NCI-H226 (cell line): ENCODE measurements around the gene TSPEAR.
"Not testable (repeated sequence)": the region's sequence is repeated elsewhere in the genome, so short reads cannot be mapped to it uniquely, and the experiment has no call there.

Experiments
- DNase-seq: peaks from one replicate; pipeline ENCODE4 v3.0.0-alpha.2; 2015

TSPEAR gene

DNA sequence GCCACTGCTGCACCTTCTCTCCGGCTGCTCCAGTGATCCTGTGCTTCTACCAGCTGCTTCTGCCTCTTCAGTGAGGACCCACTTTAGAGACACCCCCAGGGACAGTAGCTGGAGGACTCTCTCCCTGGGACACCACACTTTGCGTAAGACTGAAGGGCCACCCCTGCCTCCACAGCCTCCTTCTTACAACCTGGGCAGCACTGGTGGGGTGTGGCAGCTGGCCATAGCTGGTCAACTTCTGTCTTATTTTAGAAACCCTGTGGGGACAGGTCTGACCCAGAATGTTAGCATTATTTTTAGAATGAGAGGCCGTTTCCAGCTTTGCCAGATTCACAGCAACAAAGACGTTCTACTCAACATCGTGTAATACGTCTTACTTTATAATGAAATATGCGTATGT, 85.6 kb downstream of the TSPEAR start:
- DNase-seq = no peak

DNA sequence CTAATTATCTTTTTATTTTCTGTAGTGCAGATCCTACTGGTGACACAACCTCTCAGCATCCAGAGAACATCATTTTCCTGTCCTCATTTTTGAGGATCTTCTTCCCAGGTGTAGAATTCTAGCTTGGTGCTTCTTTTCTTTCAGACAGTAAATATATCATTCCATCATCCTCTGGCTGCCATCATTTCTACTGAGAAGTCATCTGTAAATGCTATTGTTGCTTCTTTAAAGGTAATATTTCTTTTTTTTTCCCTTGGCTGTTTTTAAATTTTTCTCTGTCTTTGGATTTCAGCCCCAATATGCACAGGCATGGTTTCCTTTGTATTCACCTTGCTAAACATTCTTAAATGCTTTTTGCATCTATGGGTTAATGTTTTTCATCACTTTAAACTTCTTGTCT, 87.8 kb downstream of the TSPEAR start:
- DNase-seq = no peak

DNA sequence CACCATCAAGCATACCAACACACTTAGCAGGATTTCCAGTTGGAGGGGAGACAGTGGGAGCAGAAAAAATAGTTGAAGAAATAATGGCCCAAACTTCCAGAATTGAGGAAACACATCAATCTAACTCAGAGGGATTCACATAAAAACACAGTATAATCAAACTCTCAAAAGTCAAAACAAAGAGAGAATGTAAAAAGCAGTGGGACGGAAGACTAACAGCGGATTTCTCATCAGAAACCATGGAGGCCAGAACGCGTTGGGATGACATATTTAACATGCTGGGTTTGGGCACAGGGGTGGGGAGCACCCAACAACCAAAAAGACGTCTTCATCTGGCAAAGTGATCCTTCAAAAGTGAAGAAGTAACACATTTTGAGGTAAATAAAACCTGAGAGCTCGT, 91.5 kb downstream of the TSPEAR start:
- no peak for DNase-seq

DNA sequence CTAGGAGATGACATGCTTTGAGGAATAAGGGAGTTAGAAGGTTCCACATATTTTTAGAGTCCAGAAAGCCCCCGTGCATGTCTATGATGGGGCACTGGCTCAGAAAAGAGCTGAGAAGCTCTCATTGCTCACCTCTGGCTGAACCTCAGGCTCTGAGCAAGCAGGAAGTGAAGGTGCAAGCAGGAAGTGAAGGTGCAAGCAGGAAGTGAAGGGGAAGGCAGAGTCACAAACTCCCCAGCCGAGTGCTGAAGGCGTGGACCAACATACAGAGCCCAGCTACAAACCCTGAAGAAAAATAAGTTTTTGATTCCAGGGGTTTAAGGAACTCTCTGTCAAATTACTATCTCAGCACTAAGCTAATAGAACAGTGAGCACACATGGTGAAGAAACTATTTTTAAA, 92.5 kb downstream of the TSPEAR start:
- DNase-seq = no peak

DNA sequence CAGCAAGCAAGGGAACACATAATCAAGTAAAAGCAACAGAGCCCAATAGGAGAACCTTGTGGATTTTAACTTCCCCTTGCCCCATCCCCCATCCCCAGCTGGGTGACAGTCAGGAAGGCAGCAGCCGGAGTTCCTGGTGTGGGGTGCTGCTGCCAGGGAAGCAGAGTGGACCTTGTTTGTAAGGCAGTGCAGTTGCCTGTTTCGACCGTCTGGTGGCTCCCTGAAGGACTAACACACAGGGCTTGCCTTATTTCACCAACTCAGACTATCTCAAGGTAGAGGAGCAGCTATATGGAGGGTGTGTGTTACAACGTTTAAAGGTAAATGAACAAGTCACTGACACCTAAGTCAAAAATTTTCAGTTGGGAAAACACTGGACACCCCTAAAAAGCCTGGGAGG, 92.9 kb downstream of the TSPEAR start:
- no peak for DNase-seq

DNA sequence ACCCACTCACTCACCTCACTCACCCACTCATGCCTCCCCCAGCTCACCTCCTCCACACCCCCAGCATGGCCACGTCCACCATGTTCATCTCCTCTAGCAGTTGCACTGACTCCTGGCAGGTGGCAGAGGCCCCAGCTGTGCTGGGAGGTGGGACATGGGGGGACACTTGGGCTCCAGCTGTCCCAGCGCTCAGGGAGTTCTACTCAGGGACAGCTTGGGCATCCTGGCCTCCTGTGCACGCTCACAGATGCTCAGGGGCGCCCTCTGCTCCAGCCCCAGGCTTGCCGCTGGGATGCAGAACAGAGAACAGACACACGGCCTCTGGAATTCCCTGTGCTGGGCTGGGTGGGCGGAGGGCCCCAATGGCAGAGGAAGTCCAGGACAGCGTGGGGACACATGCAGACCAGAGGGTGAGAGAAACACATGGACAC, 94.3 kb downstream of the TSPEAR start:
- DNase-seq = no peak

DNA sequence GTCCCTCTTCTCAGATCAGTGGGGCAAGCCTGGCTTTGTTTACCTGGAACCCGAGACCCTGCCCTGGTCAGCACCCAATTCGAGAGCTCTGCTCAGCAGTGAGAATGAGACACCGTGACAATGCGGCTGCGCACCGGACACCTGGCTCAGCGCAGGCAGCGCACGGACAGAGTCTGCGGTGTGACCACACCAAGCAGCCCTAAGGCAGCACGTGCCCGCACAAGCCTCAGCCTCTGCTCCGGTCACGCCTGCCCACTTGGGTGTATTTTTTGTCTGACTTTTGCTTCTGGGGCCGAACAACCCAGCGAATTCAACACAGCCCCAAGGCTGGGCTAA, 94.8 kb downstream of the TSPEAR start:
- DNase-seq = no peak

DNA sequence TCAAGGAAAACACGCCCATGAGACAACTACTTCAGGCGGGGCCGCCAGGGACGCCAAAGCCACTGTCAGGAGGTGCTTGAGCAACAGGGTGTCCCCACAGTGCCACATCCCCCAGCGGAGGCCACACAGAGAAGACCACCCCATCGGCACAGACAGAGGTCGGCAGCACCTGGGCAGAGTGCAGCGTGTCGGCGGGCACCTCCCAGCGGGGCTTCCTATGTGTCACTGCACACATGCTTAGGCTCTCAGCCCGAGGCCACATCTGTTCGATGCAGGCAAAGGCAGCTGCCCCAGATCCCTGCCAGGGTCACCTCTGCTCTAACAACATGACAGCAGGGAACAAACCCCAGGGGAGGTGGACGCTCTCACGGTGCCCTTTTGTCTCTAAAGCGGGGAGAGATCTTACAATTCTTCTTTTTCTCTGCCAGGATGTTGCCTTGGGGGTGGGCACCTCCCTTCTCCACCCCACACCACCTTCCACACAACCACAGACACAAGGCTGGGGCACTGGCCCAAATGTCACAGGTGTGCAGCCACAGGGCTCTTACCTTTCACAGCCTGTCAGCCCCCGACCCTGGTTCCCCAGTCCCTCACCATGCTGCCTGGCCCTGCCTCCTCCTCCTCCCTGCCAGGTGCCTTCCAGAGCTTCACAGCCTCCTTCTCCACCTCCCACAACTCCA, 95.3 kb downstream of the TSPEAR start:
- no peak for DNase-seq

DNA sequence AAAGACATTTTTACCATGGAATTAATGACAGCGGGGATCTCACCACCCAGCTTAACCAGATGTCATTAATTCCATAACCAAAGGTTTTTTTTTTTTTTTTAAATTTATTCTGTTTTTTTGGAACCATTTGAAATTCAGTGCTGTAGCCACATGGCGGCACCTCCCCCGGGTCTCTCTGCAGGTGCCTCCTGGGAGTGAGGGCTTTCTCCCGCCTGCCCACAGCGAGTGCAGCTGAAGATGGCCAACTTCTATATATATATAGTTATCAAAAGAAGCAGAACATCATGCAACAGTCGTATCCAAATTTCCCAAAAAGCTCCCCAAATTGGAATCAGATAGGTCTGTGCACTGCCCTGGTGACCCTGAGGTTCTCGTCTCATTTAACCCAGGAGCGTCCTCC, 95.9 kb downstream of the TSPEAR start:
- no peak for DNase-seq

DNA sequence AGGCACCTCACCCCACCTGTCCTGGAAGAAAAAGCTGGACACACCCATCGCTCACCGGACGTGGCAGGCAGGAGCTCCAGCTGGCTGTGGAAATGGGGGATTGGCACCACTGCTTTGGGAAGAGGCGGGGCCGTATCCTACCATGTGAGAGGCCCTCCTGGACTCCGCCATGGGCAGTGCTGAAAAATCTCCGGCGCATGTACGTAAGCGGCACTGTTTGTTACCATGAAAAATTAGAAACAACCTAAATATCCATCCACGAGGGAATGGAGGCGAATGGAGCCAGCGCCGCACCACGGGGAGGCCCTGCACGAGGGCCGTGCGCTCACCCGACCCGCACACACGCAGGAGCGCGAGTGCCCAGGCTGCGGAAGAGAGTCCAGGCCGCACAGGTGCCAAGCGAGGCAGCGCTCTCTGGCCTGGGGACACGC, 96.4 kb downstream of the TSPEAR start:
- no peak for DNase-seq

DNA sequence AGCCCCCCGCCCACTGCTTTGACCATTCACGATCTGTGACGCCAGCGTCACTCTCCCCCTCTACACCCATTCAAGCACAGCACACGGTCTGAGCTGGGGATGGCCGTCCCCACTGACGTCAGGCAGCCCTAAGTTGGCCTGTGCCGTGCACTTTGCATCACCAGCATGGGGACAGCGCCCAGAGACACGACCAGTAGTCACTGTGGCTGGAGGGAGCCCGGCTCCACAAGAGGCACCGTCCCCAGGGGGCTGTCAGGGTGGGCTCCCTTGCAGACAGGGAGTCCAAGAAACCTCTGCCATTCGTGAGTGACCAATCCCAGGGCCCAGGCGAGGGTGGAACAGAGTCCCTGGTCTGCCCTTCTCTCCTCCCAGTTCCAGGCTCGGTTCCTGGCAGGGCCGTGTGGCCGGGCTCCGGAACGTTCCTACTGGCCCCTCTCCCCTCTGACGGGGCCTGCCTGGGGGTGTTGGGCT, 97.2 kb downstream of the TSPEAR start:
- DNase-seq = no peak

DNA sequence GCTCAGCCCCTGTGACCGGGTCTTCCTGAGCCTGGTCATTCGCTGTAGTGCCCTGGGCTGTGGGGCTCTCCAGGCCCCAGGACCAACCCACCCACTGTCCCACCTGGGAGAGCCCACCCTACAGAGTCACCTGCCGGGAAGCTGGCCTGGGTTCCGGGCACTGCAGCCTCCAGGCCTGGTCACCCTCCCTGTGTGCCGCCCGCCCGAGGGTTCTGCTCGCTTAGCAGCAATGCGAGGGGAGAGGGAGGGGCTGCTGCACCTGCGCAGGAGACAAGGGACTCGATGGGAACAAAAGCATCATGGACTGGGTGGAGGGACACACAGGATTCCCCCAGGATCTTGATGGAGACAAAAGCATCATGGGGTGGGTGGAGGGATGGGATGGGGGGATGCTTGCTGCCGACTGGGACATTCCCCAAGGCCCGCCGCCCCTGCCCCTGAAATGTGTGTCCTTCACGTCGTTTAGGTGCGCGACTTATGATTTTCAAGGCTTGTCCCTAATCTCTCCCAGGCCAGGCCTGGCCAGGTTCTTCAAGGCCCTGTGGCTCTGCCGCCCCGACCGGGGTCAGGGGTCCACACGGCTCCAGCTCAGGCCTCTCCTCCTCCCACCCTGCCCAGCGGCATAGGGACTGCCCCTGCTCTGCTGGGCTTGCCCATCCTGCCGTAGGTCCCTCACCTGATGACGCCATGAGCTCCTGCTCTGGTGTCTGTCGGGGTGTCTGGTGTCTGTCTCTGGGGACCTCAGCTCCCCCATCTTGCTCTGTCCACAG, 97.8 kb downstream of the TSPEAR start:
- no peak for DNase-seq

DNA sequence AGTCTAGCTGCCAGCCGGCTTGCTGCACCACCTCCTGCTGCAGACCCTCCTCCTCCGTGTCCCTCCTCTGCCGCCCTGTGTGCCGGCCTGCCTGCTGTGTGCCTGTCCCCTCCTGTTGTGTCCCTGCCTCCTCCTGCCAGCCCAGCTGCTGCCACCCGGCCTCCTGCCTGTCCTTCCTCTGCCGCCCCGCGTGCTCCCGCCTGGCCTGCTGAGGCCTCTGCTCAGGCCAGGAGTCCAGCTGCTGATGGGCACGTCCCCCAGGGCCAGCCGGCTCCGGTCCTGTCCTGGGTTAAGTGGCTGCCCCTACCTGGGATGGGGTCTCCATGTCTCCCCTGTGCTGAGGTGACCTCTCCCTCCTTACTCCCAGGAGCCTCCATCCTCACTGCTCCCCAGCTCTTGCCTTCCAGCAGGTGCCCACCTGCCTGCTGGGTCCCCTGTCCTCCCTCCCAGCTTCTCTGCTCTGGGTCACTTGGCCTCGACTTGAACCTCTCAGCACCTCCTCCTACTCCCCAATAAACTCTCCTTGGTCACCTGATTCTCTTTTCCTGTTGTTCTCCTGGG, 98.6 kb downstream of the TSPEAR start:
- DNase-seq = no peak

DNA sequence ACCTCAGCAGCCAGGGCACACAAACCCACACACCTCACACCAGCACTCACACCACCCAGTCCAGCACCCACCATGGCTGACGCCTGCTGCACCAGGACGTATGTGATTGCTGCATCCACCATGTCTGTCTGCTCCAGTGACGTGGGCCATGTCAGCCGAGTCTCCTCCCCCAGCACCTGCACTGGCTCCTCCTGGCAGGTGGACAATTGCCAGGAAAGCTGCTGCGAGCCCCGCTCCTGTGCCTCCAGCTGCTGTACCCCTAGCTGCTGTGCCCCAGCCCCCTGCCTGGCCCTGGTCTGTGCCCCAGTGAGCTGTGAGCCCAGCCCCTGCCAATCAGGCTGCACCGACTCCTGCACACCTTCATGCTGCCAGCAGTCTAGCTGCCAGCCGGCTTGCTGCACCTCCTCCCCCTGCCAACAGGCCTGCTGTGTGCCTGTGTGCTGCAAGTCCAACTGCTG, 99.3 kb downstream of the TSPEAR start, which contains the start of gene KRTAP10-8:
Gene KRTAP10-8, plus strand, starts transcription at position 51 of the 458 bp plus-strand sequence. Its CDS starts 22 bp downstream, at position 73.
- no peak for DNase-seq

DNA sequence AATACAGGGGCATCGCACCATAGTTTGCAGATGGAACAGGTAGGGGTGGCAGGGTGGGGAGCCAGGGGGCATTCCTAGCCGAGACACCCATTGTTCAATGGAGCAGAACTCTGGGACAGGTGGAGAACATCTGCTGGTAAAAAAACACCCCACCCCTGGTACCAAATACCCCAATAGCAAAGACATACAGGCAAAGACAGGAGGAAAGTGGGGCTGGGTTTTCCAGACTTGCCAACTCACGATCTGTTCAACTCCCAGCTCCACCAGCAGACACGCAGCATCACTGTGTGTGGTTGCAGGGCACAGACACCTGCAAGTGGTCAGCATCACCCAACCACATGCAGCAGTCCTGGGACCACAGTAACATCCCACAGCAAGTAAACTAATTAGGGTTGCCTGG, 99.8 kb downstream of the TSPEAR start:
- DNase-seq = no peak

DNA sequence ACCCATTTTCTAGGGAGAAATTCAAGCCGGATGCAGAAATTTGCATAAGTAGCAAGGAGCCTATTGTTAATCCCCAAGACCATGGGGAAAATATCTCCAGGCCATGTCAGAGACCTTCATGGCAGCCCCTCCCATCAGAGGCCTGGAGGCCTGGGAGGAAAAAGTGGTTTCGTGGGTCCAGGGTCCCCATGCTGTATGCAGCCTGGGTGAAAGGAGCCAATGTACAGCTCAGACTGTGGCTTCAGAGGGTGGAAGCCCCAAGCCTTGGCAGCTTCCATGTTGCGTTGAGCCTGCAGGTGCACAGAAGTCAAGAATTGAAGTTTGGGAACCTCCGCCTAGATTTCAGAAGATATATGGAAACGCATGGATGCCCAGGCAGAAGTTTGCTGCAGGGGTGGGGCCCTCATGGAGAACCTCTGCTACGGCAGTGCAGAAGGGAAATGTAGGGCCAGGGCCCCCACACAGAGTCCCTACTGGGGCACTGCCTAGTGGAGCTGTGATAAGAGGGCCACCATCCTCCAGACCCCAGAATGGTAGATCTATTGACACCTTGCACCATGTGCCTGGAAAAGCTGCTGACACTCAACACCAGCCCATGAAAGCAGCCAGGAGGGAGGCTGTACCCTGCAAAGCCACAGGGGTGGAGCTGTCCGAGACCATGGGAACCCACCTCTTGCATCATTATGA, 101.1 kb downstream of the TSPEAR start:
- DNase-seq = not testable (repeated sequence)

DNA sequence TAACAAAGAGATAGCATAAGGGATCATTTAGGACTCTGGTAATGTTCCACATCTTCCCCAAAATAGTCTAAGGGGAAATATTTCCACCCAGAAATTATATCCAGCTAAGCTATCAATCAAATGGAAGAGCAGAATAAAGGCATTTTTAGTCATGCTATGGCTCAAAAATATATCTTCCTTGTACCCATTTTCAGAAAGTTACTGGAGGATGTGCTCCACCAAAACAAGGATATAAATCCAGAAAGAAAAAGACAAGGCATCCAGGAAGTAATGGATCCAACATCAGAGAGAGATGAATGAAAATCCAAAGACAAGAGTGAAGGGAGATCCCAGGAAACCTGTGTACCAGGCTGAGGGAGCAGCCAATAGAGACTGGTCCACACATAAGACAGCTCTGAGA, 102.2 kb downstream of the TSPEAR start:
- no peak for DNase-seq

DNA sequence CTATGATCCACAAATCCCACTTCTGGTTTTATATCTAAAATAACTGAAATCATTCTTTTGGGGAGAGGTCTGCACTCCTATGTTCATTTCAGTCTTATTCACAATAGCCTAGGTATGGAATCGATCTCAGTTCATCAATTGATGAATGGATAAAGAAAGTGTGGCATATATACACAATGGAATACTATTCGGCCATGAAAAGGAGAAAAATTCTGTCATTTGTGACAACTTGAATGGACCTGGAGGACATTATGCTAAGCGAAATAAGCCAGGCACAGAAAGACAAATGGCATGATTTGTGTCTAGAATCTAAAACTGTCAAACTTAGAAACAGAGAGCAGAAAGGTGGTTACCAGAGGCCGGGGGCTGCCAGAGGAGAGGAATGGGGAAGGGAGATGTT, 104.9 kb downstream of the TSPEAR start:
- DNase-seq = no peak

DNA sequence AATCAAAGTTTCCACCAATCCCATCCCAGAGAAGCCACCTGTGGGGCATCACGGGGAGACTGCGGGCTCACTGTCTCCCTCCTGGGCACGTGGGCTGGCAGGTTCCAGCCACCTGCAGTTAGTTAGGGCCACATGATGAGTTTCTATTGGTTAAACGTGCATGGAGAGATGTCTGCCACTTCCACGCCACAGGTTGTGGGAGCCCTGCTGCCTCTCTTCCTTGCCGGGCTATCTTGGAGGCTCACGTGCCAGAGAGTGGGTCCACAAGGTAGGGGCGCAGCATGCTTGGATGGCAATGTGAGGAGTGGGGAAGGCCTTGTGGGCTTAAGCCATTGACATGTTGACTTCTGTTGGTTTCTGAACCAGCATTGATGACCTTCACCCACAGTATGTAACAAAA, 107.5 kb downstream of the TSPEAR start:
- no peak for DNase-seq

DNA sequence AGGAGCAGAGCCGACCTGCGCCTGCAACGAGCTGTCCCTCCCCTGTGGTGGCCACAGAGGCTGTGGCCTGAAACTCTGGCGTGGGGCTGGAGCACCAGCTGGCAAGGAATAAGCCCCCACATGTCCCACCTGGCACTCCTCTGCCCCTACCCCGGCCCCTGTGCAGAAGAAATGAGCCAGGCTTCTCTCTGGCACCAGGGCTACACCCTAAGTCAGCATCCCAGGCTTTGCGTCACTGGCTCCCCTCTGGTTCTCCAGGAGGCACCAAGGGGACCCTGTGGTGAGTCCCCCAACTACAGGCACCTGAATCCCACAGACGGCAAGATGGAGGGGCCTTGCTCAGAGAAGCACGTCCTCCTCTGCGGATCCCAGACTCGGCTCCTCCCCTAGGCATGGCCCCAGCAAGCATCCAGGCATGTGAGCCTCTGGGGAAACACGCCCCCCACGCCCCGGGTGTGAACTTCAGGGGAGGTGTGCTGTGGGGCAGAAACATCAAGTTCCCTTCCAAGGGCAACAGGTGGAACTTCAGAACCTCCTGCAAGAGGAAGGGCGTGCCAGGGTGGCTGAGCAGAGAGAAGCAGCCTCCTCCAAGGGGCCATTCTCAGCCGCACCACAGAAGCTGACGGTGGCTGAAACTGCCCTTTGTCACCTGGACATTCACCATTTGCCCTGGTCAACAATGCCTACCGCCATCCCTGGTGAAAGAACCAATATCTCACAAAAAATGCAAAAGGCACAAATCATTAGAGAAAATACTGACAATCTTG, 108.1 kb downstream of the TSPEAR start:
- DNase-seq = no peak

DNA sequence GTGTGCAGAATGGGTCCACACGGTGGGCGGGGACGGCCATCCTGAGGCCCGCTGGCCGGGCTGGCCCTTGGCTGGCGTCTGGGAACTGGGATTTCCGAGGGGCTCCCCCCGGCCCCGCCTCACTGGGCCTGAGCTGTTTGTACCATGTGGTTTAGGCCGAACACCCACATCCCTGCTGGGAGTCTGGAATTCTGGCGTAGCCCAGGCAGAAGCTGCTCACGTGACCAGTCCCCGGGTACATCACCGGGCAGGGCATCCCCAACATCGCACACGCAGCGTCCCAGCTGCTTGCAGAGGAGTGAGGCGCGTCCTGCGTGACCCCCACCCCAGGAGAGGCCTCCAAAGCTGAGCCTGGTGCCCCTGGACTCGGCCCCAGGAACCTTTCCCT, 108.9 kb downstream of the TSPEAR start:
- DNase-seq = no peak

DNA sequence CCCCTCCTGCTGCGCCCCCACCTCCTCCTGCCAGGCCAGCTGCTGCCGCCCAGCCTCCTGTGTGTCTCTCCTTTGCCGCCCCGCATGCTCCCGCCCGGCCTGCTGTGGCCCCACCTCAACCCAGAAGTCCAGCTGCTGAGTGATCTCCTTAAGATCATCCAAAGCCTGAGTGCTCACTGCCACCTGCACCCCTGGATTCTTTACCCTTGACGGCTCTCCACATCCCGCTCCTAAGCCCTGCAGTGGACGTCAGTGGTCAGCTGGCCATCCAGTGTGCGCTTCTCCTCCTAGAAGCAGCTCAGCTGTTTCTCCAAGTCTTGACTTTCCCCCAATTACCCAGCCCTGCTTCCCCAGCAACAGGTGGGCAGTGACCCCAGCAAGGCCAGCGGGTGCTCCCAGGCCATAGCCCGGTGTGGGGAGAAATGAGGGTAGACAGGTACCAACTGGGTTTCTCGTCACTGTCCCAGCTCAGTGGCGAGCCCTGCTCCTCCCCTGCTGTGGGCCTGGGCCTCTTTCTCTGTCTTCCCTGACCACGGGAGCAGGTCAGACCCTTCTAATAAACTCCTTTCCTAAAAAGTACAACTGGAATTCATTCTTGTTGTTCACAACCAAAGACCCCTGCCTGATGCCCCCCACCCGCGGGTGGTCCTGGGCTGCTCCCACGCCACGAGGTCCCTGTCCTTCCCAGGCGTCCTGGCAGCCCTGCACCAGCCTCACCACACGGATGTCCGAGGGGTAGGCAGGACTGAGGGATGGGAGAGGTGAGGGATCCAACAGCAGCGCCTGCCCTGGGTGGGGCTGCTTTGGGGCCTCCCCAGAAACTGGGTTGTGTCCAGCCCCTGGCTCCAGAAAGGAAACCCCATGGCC, 109.5 kb downstream of the TSPEAR start:
- DNase-seq = no peak
